H7 (cell line): ENCODE results near the gene ACOX1. TPM values are rescaled to one million over a fixed set of nuclear protein-coding genes. Genes with fewer than 3 reads are reported as not detected.

Source experiments
- DNase-seq: peaks from one replicate; pipeline ENCODE4 v3.0.0; 2012
- H3K27me3 ChIP-seq: 2 replicates; pipeline ENCODE4 v1.6.0; 2011; ENCODE audit warnings: mild to moderate bottlenecking, low read length; ENCODE audit not compliant: control insufficient read depth, insufficient read depth
- H3K36me3 ChIP-seq: replicated peaks from 2 replicates; pipeline ENCODE4 v1.5.1; 2011; ENCODE audit warnings: low read length; ENCODE audit not compliant: control insufficient read depth, insufficient read depth
- H3K4me3 ChIP-seq: 2 replicates; pipeline ENCODE4 v1.5.1; 2011; ENCODE audit warnings: low read depth, mild to moderate bottlenecking, control low read depth, low read length, moderate library complexity; ENCODE audit not compliant: insufficient read depth
- total RNA-seq: library from RNA; depleted of rRNA; stranded (reverse); fragments of >200 nt; shearing (Covaris generic); gene quantifications from 2 replicates; pipeline ENCODE4 v1.2.3, GENCODE V29; 2014

ACOX1 gene
- total RNA-seq, 1 experiment from 2014 or later = 38.3 TPM

DNA sequence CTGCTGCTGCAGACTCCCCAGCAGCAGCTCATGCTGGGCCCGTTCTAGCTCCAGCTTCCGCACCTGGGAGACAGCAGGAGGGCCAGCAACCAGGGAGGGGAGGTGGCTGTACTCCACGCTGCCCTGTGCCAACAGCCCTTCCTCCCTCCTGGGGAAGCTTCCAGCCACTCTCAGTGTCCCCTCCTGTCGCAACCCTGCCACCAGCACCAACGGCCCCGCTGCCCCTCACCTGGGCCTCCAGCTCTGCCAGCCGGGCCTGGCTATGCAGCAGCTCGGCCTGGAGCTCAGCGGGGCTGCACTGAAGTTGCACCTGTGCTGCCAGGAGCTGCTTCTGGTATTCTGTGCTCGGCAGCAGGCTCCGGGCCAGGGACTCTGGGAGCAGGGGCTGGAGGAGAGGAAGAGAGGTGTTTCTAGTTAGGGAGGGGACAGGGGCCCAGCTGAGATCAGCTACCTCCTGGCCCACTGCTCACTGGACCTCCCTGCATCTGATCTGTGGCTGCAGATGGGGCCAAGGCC is 58.9 kb downstream of the ACOX1 start:
- H3K4me3 ChIP-seq = no peak overlapping the region
- H3K36me3 ChIP-seq = peaks cover 4% of the 10 kb centered on the region
- DNase-seq = peak; percentile 46
- H3K27me3 ChIP-seq = no peaks in the 10 kb centered on the region

GRCh38 chr17:75919611-75920010 is 59.4 kb downstream of the ACOX1 start:
- no peak overlapping the region for H3K4me3 ChIP-seq
- no peaks in the 10 kb centered on the region for H3K27me3 ChIP-seq
- H3K36me3 ChIP-seq = peaks cover 4% of the 10 kb centered on the region
- peak; percentile 26 for DNase-seq

GRCh38 chr17:75917917-75918445 is 61.0 kb downstream of the ACOX1 start:
- H3K27me3 ChIP-seq = no peaks in the 10 kb centered on the region
- peak; percentile 42 for DNase-seq
- no peak overlapping the region for H3K4me3 ChIP-seq
- peaks cover 4% of the 10 kb centered on the region for H3K36me3 ChIP-seq

GRCh38 chr17:75917141-75917916 is 61.6 kb downstream of the ACOX1 start:
- Histone ChIP-seq H3K4me3 (no peak overlapping the region), H3K36me3 (peaks cover 4% of the 10 kb centered on the region), H3K27me3 (no peaks in the 10 kb centered on the region)
- DNase-seq = no peak

DNA sequence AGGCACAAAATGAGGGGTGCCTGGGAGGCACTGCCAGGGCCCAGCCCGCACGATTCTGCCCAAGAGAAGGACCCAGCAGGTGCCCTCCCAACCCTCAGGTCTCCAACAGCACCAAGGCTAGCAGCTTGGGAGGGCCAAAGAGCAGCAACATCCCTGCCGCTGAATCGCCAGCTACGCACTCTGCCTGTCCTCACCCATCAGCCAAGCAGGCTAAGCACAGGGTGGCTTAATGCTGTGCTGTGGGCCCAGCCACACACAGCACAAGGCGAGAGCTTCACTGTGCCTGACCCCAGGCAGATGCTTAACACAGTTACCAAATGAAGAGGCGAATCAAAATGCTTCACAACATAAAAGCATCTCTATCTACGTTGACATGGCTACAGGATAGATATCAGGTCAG is 63.7 kb downstream of the ACOX1 start:
- no peak for DNase-seq
- peaks cover 3% of the 10 kb centered on the region for H3K36me3 ChIP-seq
- H3K4me3 ChIP-seq = no peak overlapping the region
- no peaks in the 10 kb centered on the region for H3K27me3 ChIP-seq

DNA sequence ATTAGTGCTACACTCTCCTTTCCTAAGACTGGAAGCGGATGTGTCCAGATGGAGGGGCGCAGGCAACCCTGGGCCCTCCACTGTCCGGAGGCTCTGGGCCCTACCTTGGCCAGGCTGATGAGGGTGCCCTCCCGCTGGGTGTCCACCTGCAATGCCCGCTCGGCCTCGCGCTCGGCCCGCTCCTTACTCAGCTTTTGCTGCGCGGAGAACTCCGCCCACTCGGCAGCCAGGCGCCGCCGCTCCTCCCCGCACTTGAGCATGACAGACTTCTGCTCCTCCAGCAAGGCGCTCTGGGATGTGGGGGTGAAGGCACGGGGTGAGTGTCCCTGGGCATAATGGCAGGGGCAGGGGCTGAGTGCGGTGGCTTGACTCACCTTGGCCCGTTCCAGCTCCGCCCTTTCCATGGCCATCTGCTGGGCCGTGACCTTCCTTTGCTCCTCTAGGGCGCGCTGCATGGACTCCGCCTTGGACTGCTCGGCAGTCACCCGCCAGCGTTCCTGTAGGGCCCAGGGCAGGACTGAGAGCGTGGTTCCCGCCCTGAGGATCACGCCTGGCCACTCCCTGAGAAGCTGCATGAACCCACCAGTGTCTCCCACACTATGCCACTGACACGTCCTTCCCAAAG is 64.2 kb downstream of the ACOX1 start:
- peak; percentile 84 for DNase-seq
- no peaks in the 10 kb centered on the region for H3K27me3 ChIP-seq
- no peak overlapping the region for H3K4me3 ChIP-seq
- peaks cover 3% of the 10 kb centered on the region for H3K36me3 ChIP-seq

DNA sequence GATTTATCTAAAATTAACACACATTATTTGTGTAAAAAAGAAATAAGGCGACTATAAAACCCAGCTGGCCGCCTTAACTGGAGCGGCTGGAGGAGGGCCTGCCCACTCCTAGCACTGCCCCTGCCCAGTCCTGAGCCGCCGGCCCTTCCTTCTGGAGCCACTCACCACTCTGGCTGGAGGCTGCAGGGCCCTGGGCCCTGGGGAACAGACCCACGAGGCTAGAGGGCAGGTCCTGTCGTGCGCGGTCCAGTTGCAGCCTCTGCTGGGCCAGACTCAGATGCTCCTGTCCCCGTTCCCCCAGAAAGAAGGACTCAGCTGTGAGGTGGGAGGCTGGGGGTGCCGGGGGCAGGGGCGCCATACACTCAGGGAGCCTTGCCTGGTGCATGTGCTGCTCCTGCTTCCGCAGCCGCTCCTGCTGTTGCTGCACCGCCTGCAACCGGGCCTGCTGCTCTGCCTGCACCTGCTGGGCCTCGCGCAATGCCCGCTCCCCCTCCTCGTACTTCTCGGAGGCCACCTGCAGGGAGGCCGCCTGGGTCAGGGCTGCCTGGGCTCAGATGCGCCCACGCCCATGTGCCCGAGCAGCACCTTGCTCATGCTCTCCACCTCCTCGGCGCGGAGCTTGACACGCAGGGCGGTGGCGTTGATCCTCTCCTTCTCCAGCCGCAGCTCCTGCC is 65.3 kb downstream of the ACOX1 start:
- H3K36me3 ChIP-seq = peaks cover 2% of the 10 kb centered on the region
- H3K4me3 ChIP-seq = no peak overlapping the region
- H3K27me3 ChIP-seq = no peaks in the 10 kb centered on the region
- peak; percentile 54 for DNase-seq

DNA sequence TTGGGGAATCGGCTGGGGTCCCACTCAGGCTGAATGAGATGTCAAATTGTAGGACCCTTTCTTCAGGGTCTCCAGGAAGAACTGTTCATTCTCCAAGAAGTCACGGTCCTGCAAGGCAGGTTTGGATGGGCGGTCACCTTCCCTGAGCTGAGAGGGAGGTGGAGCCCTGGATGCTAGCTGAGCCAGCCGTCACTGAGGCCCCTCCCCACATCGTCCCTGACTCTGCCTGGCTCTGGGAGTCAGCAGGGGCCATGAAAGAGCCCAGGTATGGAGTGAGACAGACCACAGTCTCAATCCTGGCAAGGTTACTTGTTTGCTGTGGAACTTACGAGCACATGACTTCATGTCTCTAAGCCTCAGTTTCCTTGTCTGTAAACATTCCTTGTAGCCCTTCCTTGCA is 68.3 kb downstream of the ACOX1 start:
- H3K36me3 ChIP-seq = peaks cover 2% of the 10 kb centered on the region

GRCh38 chr17:75909812-75910274 is 69.1 kb downstream of the ACOX1 start:
- Histone ChIP-seq H3K36me3 (peaks cover 2% of the 10 kb centered on the region), H3K4me3 (no peak overlapping the region), H3K27me3 (no peaks in the 10 kb centered on the region)
- DNase-seq = no peak

More for the DNA sequence above, 68.3 kb downstream of the ACOX1 start:
- peak; percentile 76 for DNase-seq
- H3K4me3 ChIP-seq = no peak overlapping the region
- H3K27me3 ChIP-seq = no peaks in the 10 kb centered on the region

DNA sequence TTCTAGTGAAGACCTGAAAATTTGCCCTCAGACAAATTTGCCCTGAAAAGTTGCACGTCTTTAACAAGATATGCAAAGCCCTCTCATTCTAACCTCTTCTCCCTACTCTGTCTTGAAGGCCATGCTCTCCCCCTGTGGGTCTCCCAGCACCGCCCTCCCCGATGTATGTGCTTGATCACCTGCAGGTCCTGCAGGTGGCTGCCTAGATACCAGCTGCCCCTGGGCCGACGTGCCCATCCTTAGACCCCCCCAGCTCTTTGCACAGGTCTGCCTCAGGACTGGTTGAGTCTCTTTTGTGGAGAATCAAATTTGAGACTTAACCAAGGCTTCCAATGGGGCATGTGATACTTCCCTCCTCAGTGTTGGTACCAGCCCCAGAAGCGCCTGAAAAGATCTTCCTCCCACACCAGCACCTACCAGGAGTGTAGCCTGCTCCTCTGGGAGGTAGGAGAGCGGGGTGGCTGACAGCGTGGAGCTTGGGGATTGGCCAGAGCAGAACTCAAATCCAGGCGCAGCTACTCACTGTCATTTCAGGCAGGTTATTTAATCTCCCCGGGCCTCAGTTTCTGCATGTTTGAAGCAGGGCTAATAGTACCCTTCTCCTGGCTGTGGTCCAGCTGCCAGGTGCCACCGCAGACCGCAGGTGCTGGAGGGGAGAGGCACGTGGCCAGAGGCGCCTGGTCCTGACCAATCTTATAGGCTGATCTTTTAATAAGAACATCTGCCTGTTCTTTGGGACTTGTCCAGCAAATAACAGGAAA is 69.7 kb downstream of the ACOX1 start:
- Histone ChIP-seq H3K36me3 (peaks cover 2% of the 10 kb centered on the region), H3K4me3 (no peak overlapping the region), H3K27me3 (no peaks in the 10 kb centered on the region)
- no peak for DNase-seq

- Histone ChIP-seq H3K36me3 (peaks cover 2% of the 10 kb centered on the region), H3K4me3 (no peak overlapping the region), H3K27me3 (no peaks in the 10 kb centered on the region)
- no peak for DNase-seq
These were observed 70.8 kb downstream of the ACOX1 start for GRCh38 chr17:75908201-75908600.

GRCh38 chr17:75906143-75906884 is 72.7 kb downstream of the ACOX1 start:
- H3K36me3 ChIP-seq = peaks cover 8% of the 10 kb centered on the region
- no peak overlapping the region for H3K4me3 ChIP-seq
- no peaks in the 10 kb centered on the region for H3K27me3 ChIP-seq
- DNase-seq = no peak

DNA sequence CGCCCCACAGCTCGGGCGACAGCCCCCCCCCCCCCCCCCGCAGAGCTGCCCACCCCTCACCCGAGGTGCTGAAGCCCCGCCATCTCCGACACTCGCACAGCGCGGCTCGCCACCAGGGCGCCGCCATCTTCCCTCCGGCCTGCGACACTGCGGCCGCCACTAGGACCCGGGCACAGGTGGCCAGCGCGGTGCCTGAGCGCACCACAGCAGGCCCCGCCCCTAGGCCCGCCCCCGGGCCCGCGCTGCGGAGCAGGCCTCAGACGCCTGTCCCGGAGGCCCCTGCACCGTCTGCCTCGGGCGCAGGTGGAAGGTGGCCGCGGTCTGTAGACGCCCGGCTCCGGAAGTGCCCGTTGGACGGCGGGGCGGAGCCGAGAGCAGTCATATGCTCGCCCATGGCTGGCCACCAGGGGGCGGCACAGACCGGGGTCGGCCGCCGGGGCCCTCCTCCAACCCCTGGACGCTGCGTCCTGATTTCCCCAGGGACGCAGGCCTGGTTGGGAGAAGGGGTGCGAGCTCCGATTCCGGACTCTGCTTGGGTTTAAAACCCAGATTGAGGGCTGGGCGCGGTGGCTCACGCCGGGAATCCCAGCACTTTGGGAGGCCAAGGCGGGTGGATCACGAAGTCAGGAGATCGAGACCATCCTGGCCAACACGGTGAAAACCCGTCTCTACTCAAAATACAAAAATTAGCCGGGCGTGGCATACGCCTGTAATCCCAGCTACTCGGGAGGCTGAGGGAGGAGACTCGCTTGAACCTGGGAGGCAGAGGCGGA is 74.0 kb downstream of the ACOX1 start, which contains the start of gene MRPL38:
TSS of gene MRPL38 (minus strand) at position 136 of the 773 bp plus-strand sequence. CDS start at position 127, 9 bp downstream.
- Histone ChIP-seq H3K4me3 (peak within 1 kb of the TSS; percentile 84), H3K27me3 (no peaks in the 10 kb centered on the region), H3K36me3 (peaks cover 14% of the 10 kb centered on the region)
- peak; percentile 99 for DNase-seq
